HEK293 (cell line): ENCODE measurements around the gene EBF4.
"Not testable (repeated sequence)": the region's sequence is repeated elsewhere in the genome, so short reads cannot be mapped to it uniquely, and the experiment has no call there.

ENCODE experiments used
- CTCF ChIA-PET: fragments of 350-600 bp; formaldehyde crosslinking; extraction: SDS; loops from one replicate; lab custom pipeline; 2021; ENCODE audit warnings: antibody characterized with exemption; lab: Yijun Ruan, JAX
- POLR2A ChIA-PET: fragments of 300-600 bp; formaldehyde crosslinking; extraction: SDS; loops from one replicate; lab custom pipeline; 2020; ENCODE audit warnings: antibody characterized with exemption, inconsistent platforms; lab: Yijun Ruan, JAX
- H3K27ac ChIP-seq: fragments of 200-500 bp; sonication (Bioruptor generic); 2 replicates; pipeline ENCODE4 v1.5.1; 2014; ENCODE audit warnings: low read depth, low read length, control low read depth, inconsistent platforms; ENCODE audit errors: extremely low read depth
- H3K36me3 ChIP-seq, 2 experiments: fragments of 200-500 bp in 1 of 2; sonication (Bioruptor generic) in 1 of 2; 1 replicate in 1 of 2; 2 replicates in 1 of 2; pipeline ENCODE4 v1.5.1; 2014 to 2017; ENCODE audit warnings: inconsistent platforms in 2 of 2, low read length in 2 of 2; ENCODE audit not compliant: control insufficient read depth in 2 of 2, insufficient read depth in 1 of 2
- H3K4me1 ChIP-seq: fragments of 200-500 bp; sonication (Bioruptor generic); 2 replicates; pipeline ENCODE4 v1.5.1; 2014; ENCODE audit warnings: mild to moderate bottlenecking, low read length, inconsistent platforms; ENCODE audit not compliant: control insufficient read depth, insufficient read depth
- H3K4me3 ChIP-seq: 2 replicates; pipeline ENCODE4 v1.5.1; 2011; ENCODE audit warnings: low read depth, mild to moderate bottlenecking, control low read depth, low read length, moderate library complexity
- H3K9me3 ChIP-seq: fragments of 200-500 bp; sonication (Bioruptor generic); 2 replicates; pipeline ENCODE4 v1.5.1; 2014; ENCODE audit warnings: low read depth, low read length, inconsistent platforms; ENCODE audit not compliant: control insufficient read depth, insufficient read depth
- GLIS1 ChIP-seq: fragments of 450-650 bp; formaldehyde crosslinking; IDR thresholded peaks from 2 replicates; pipeline ENCODE4 v1.5.1; 2016; ENCODE audit warnings: missing biosample characterization, missing genetic modification characterization
- GLIS2 ChIP-seq: fragments of 450-650 bp; formaldehyde crosslinking; IDR thresholded peaks from 2 replicates; pipeline ENCODE4 v1.5.1; 2016; ENCODE audit warnings: missing biosample characterization, missing genetic modification characterization
- HOXC10 ChIP-seq: sonication (generic); formaldehyde crosslinking; IDR thresholded peaks from 2 replicates; pipeline ENCODE4 v1.8.1; 2023; ENCODE audit warnings: mild to moderate bottlenecking, missing genetic modification reagents
- KLF10 ChIP-seq: fragments of 450-650 bp; IDR thresholded peaks from 2 replicates; pipeline ENCODE4 v1.5.1; 2018; ENCODE audit warnings: missing biosample characterization, mild to moderate bottlenecking, missing genetic modification characterization
- MEIS1 ChIP-seq: sonication (generic); formaldehyde crosslinking; IDR thresholded peaks from 2 replicates; pipeline ENCODE4 v1.8.1; 2022; ENCODE audit warnings: missing genetic modification reagents, mild to moderate bottlenecking, borderline replicate concordance
- PRDM6 ChIP-seq: fragments of 450-650 bp; formaldehyde crosslinking; IDR thresholded peaks from 2 replicates; pipeline ENCODE4 v1.5.1; 2017; ENCODE audit warnings: missing biosample characterization, missing genetic modification characterization
- RBAK ChIP-seq: fragments of 450-650 bp; formaldehyde crosslinking; IDR thresholded peaks from 2 replicates; pipeline ENCODE4 v1.5.1; 2016; ENCODE audit warnings: missing biosample characterization, missing genetic modification characterization
- WT1 ChIP-seq: fragments of 450-650 bp; formaldehyde crosslinking; IDR thresholded peaks from 2 replicates; pipeline ENCODE4 v1.5.1; 2016; ENCODE audit warnings: missing biosample characterization, missing genetic modification characterization
- ZIC2 ChIP-seq: fragments of 450-650 bp; formaldehyde crosslinking; IDR thresholded peaks from 2 replicates; pipeline ENCODE4 v1.5.1; 2016; ENCODE audit warnings: missing biosample characterization, missing genetic modification characterization
- ZNF16 ChIP-seq: fragments of 450-650 bp; formaldehyde crosslinking; IDR thresholded peaks from 2 replicates; pipeline ENCODE4 v1.5.1; 2016; ENCODE audit warnings: low read depth, missing biosample characterization, missing genetic modification characterization
- ZNF26 ChIP-seq: fragments of 450-650 bp; formaldehyde crosslinking; IDR thresholded peaks from 2 replicates; pipeline ENCODE4 v1.5.1; 2016; ENCODE audit warnings: missing biosample characterization, missing genetic modification characterization
- ZNF266 ChIP-seq: fragments of 450-650 bp; formaldehyde crosslinking; IDR thresholded peaks from 2 replicates; pipeline ENCODE4 v1.5.1; 2016; ENCODE audit warnings: missing biosample characterization, missing genetic modification characterization, low read depth
- ZNF366 ChIP-seq: fragments of 450-650 bp; formaldehyde crosslinking; conservative IDR thresholded peaks from 2 replicates; pipeline ENCODE4 v1.5.1; 2016; ENCODE audit warnings: missing biosample characterization, missing genetic modification characterization
- ZNF416 ChIP-seq: fragments of 450-650 bp; formaldehyde crosslinking; IDR thresholded peaks from 2 replicates; pipeline ENCODE4 v1.5.1; 2016; ENCODE audit warnings: missing biosample characterization, missing genetic modification characterization
- ZNF548 ChIP-seq: fragments of 450-650 bp; formaldehyde crosslinking; IDR thresholded peaks from 2 replicates; pipeline ENCODE4 v1.5.1; 2016; ENCODE audit warnings: missing biosample characterization, missing genetic modification characterization
- ZNF560 ChIP-seq: fragments of 450-650 bp; formaldehyde crosslinking; IDR thresholded peaks from 2 replicates; pipeline ENCODE4 v1.5.1; 2017; ENCODE audit warnings: missing biosample characterization, missing genetic modification characterization, borderline replicate concordance
- ZNF624 ChIP-seq: fragments of 450-650 bp; formaldehyde crosslinking; IDR thresholded peaks from 2 replicates; pipeline ENCODE4 v1.5.1; 2017; ENCODE audit warnings: missing biosample characterization, missing genetic modification characterization
- ZNF747 ChIP-seq: fragments of 450-650 bp; formaldehyde crosslinking; IDR thresholded peaks from 2 replicates; pipeline ENCODE4 v1.5.1; 2016; ENCODE audit warnings: missing biosample characterization, missing genetic modification characterization
- ZSCAN30 ChIP-seq: fragments of 450-650 bp; IDR thresholded peaks from 2 replicates; pipeline ENCODE4 v1.5.1; 2018; ENCODE audit warnings: missing biosample characterization, mild to moderate bottlenecking, missing genetic modification characterization, moderate library complexity

Gene EBF4

GRCh38 chr20:2694519-2694918 is 1.9 kb downstream of the EBF4 start:
- ChIA-PET POLR2A (interaction anchor here (2.2 kb wide), 1 partner anchor 42 kb away, joined by 10 read pairs; the partner anchor contains the start of gene NOP56), CTCF (interaction anchor here (0.9 to 1.9 kb wide), 4 partner anchors 17 to 59 kb away, joined by 3 to 6 read pairs (median 4); no protein-coding TSS in a partner anchor)
- Histone ChIP-seq H3K27ac (no peak overlapping the region), H3K36me3 (peaks cover 0 to 4% of the 10 kb centered on the region in 2 experiments; a peak in 1 of 3 replicates), H3K9me3 (no peaks in the 10 kb centered on the region), H3K4me1 (peaks cover 13% of the 10 kb centered on the region), H3K4me3 (no peak overlapping the region)
- TF ChIP-seq ZIC2 (tag by site-specific recombination) (peak; percentile 9; the same call in 1 of the 2 replicates), HOXC10 (CRISPR knock-in tag) (no peak), GLIS2 (tag by site-specific recombination) (0 out of 2 replicates have a peak, but pooled peaks have one; percentile 23), RBAK (no peak), ZNF624 (tag by site-specific recombination) (no peak), ZNF416 (no peak), GLIS1 (peak; percentile 48; the same call in 1 of the 2 replicates), WT1 (peak; percentile 59)

- H3K27ac ChIP-seq = no peak overlapping the region
- peaks cover 13% of the 10 kb centered on the region for H3K4me1 ChIP-seq
- peaks cover 0 to 3% of the 10 kb centered on the region in 2 experiments; a peak in 1 of 3 replicates for H3K36me3 ChIP-seq
- TF ChIP-seq ZNF366 (tag by site-specific recombination) (no peak), ZNF26 (tag by site-specific recombination) (no peak), ZNF747 (tag by site-specific recombination) (no peak), KLF10 (no peak), ZNF548 (no peak), ZNF16 (no peak), ZNF266 (tag by site-specific recombination) (no peak), GLIS1 (no peak), ZNF560 (tag by site-specific recombination) (no peak), MEIS1 (CRISPR knock-in tag) (no peak), ZSCAN30 (no peak), PRDM6 (tag by site-specific recombination) (no peak)
- H3K9me3 ChIP-seq = no peaks in the 10 kb centered on the region
- no peak overlapping the region for H3K4me3 ChIP-seq
- ChIA-PET CTCF (interaction anchor here (0.9 to 1.9 kb wide), 4 partner anchors 16 to 58 kb away, joined by 3 to 6 read pairs (median 4); no protein-coding TSS in a partner anchor), POLR2A (interaction anchor here (2.2 kb wide), 1 partner anchor 43 kb away, joined by 10 read pairs; the partner anchor contains the start of gene NOP56)
These were observed 2.8 kb downstream of the EBF4 start for GRCh38 chr20:2695206-2695983.

DNA sequence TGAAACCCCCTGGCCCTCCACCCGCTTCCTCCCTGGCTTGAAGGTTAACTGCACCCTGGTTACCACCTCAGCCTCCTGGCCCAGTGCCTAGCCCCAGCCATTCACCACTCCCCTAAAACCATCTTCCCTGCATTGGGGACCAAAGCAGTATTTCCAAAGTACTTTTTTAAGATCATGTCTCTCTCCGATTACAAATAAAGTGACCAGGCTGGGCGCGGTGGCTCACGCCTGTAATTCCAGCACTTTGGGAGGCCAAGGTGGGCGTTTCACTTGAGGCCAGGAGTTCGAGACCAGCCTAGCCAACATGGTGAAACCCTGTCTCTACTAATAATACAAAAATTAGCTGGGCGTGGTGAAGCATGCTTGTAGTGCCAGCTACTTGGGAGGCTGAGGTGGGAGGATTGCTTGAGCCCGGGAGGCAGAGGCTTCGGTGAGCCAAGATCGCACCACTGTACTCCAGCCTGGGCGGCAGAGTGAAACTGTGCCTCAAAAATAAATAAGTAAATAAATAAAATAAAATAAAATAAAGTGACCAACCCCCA is 3.5 kb downstream of the EBF4 start:
- CTCF ChIA-PET, H3K27ac ChIP-seq, H3K4me3 ChIP-seq, POLR2A ChIA-PET, H3K9me3 ChIP-seq, H3K36me3 ChIP-seq: not testable (repeated sequence)
- peaks cover 13% of the 10 kb centered on the region for H3K4me1 ChIP-seq
